Keratinocyte (primary cell): ENCODE results near the gene B3GNT9. TPM values are rescaled to one million over a fixed set of nuclear protein-coding genes. Genes with fewer than 3 reads are reported as not detected.

Source experiments
- DNase-seq: peaks from one replicate; pipeline ENCODE4 v3.0.0-alpha.2; 2011; ENCODE audit warnings: low read depth, missing footprints, low spot score
- FAIRE-seq: peaks from 2 replicates; lab custom pipeline; 2011; peaks lifted over from hg19 to GRCh38; lab: Jason Lieb, UNC
- H2AFZ ChIP-seq: 2 replicates; pipeline ENCODE4 v1.6.0; 2012; ENCODE audit warnings: low read length, control low read depth, inconsistent platforms; ENCODE audit not compliant: control insufficient read depth
- H3K27ac ChIP-seq: 2 replicates; pipeline ENCODE4 v1.5.1; 2011; ENCODE audit warnings: low read length; ENCODE audit not compliant: control insufficient read depth, insufficient read depth
- H3K27me3 ChIP-seq: 3 replicates; pipeline ENCODE4 v1.6.0; 2011; ENCODE audit warnings: low read length; ENCODE audit not compliant: control insufficient read depth, insufficient read depth; ENCODE audit errors: extremely low read depth
- H3K36me3 ChIP-seq, 2 experiments: 2 replicates in 1 of 2; 3 replicates in 1 of 2; pipeline ENCODE4 v1.5.1; 2011; ENCODE audit warnings: low read length in 2 of 2, mild to moderate bottlenecking in 1 of 2; ENCODE audit not compliant: control insufficient read depth in 2 of 2, insufficient read depth in 2 of 2; ENCODE audit errors: extremely low read depth in 1 of 2
- H3K4me1 ChIP-seq: 3 replicates; pipeline ENCODE4 v1.5.1; 2011; ENCODE audit warnings: low read length; ENCODE audit not compliant: control insufficient read depth, insufficient read depth; ENCODE audit errors: extremely low read depth
- H3K4me2 ChIP-seq: 3 replicates; pipeline ENCODE4 v1.6.0; 2011; ENCODE audit warnings: low read depth, low read length; ENCODE audit not compliant: control insufficient read depth, insufficient read depth; ENCODE audit errors: extremely low read depth
- H3K4me3 ChIP-seq, 3 experiments: fragments of 200-600 bp in 1 of 3; sonication (generic) in 1 of 3; 2 replicates in 2 of 3; 3 replicates in 1 of 3; pipeline ENCODE4 v1.5.1; 2011 to 2016; ENCODE audit warnings: low read length in 3 of 3, mild to moderate bottlenecking in 3 of 3, control low read depth in 2 of 3, inconsistent platforms in 1 of 3, low read depth in 1 of 3, mixed read lengths in 1 of 3, mixed run types in 1 of 3, moderate library complexity in 1 of 3; ENCODE audit not compliant: control insufficient read depth in 2 of 3, insufficient read depth in 2 of 3; ENCODE audit errors: extremely low read depth in 1 of 3
- H3K79me2 ChIP-seq: 2 replicates; pipeline ENCODE4 v1.6.0; 2012; ENCODE audit warnings: low read length; ENCODE audit not compliant: control insufficient read depth, insufficient read depth
- H3K9ac ChIP-seq: 3 replicates; pipeline ENCODE4 v1.6.0; 2011; ENCODE audit warnings: low read length; ENCODE audit not compliant: control insufficient read depth, insufficient read depth; ENCODE audit errors: extremely low read depth
- H3K9me1 ChIP-seq: 3 replicates; pipeline ENCODE4 v1.6.0; 2011; ENCODE audit warnings: low read length; ENCODE audit not compliant: control insufficient read depth, insufficient read depth; ENCODE audit errors: extremely low read depth
- H3K9me3 ChIP-seq: 2 replicates; pipeline ENCODE4 v1.5.1; 2012; ENCODE audit warnings: low read depth, low read length; ENCODE audit not compliant: control insufficient read depth
- H4K20me1 ChIP-seq: 3 replicates; pipeline ENCODE4 v1.6.0; 2011; ENCODE audit warnings: low read length; ENCODE audit not compliant: control insufficient read depth, insufficient read depth; ENCODE audit errors: extremely low read depth
- CTCF ChIP-seq, 3 experiments: IDR thresholded peaks in 1 of 3; conservative IDR thresholded peaks in 1 of 3; optimal IDR thresholded peaks in 1 of 3; 2 replicates in 2 of 3; 3 replicates in 1 of 3; pipeline versions ENCODE3 to v1.5.1; 2011; ENCODE audit warnings: low read length in 3 of 3, mild to moderate bottlenecking in 3 of 3, moderate library complexity in 2 of 3, control low read depth in 1 of 3, inconsistent platforms in 1 of 3; ENCODE audit not compliant: insufficient read depth in 2 of 3; ENCODE audit errors: extremely low read depth in 1 of 3
- EZH2 ChIP-seq: IDR thresholded peaks from one replicate; pipeline ENCODE4 v1.6.1; 2012; ENCODE audit warnings: inconsistent platforms, mild to moderate bottlenecking, low read length, moderate library complexity
- dilution Hi-C: fragments of 300-500 bp; cut with MboI; formaldehyde crosslinking; loops from one replicate; pipeline ENCODE4 v1.7.0; 2020; ENCODE audit warnings: low sequenced_read_pairs; ENCODE audit not compliant: extremely low pct_ligation_motif_present
- polyA plus RNA-seq, 5 experiments: library from polyadenylated mRNA; depleted of rRNA in 3 of 5; stranded (reverse) in 3 of 5; stranded (forward) in 1 of 5; unstranded in 1 of 5; fragments of >200 nt; gene quantifications; 1 replicate in 1 of 5; 2 replicates in 3 of 5; 3 replicates in 1 of 5; pipeline versions ENCODE4 v1.2.1 to v1.2.3, GENCODE V29; 2011 to 2012; ENCODE audit warnings: missing spikeins in 2 of 5, low read depth in 1 of 5, low replicate concordance in 1 of 5

B3GNT9 gene
- polyA plus RNA-seq, 1 donor (not counting 4 experiments of a cell fraction or from before 2014, with no cell fraction given): 2.6 TPM

GRCh38 chr16:67115639-67116038 is 35.2 kb downstream of the B3GNT9 start:
- dilution Hi-C loops: no loop called here
- no peak overlapping the region for H3K9ac ChIP-seq

GRCh38 chr16:67114793-67115192 is 36.0 kb downstream of the B3GNT9 start:
- peaks cover 78% of the 10 kb centered on the region for H3K79me2 ChIP-seq
- peaks cover 23% of the 10 kb centered on the region for H3K4me1 ChIP-seq
- DNase-seq (no peak), FAIRE-seq (no peak)
- H3K4me2 ChIP-seq: no peak overlapping the region
- TF ChIP-seq EZH2 (no peak), CTCF (optimal IDR thresholded peaks at IDR 0.05 in 1 of 3, IDR thresholded peaks at IDR 0.05 in 1 of 3, conservative IDR thresholded peaks at IDR 0.05 in 1 of 3; ENCODE audit: extremely low read depth in 1 of 3, insufficient read depth in 2 of 3, low read length in 3 of 3) (no peak)
- H3K9me3 ChIP-seq: no peaks in the 10 kb centered on the region
- no peak overlapping the region for H2AFZ ChIP-seq
- peaks cover 5% of the 10 kb centered on the region for H3K9me1 ChIP-seq
- no peak overlapping the region for H3K4me3 ChIP-seq
- no peak overlapping the region for H3K9ac ChIP-seq
- H3K36me3 ChIP-seq: peaks cover 1 to 6% of the 10 kb centered on the region in 2 experiments
- dilution Hi-C loops: no loop called here
- H3K27me3 ChIP-seq: no peaks in the 10 kb centered on the region
- no peak overlapping the region for H3K27ac ChIP-seq
- H4K20me1 ChIP-seq: no peaks in the 10 kb centered on the region

More at GRCh38 chr16:67115639-67116038, 35.2 kb downstream of the B3GNT9 start:
- H3K9me3 ChIP-seq: no peaks in the 10 kb centered on the region
- H3K9me1 ChIP-seq: peaks cover 5% of the 10 kb centered on the region
- H3K36me3 ChIP-seq: peaks cover 4 to 10% of the 10 kb centered on the region in 2 experiments
- no peak for TF ChIP-seq CTCF (optimal IDR thresholded peaks at IDR 0.05 in 1 of 3, IDR thresholded peaks at IDR 0.05 in 1 of 3, conservative IDR thresholded peaks at IDR 0.05 in 1 of 3; ENCODE audit: extremely low read depth in 1 of 3, insufficient read depth in 2 of 3, low read length in 3 of 3)
- no peak for TF ChIP-seq EZH2
- no peak overlapping the region for H3K4me2 ChIP-seq
- FAIRE-seq (peak; percentile 9), DNase-seq (no peak)
- H3K4me3 ChIP-seq: no peak overlapping the region
- no peaks in the 10 kb centered on the region for H4K20me1 ChIP-seq
- no peaks in the 10 kb centered on the region for H3K27me3 ChIP-seq
- peak overlapping the region; percentile 40 for H3K27ac ChIP-seq
- peaks cover 21% of the 10 kb centered on the region for H3K4me1 ChIP-seq
- H3K79me2 ChIP-seq: peaks cover 69% of the 10 kb centered on the region
- no peak overlapping the region for H2AFZ ChIP-seq
